Measurements from ENCODE around the gene RPS10.

Gene RPS10

GRCh38 chr6:34388421-34388820, 37.4 kb downstream of the RPS10 start:
- no peak for TF ChIP-seq Cebpa-rat (IDR thresholded peaks at IDR 0.05)
- Histone ChIP-seq H3K4me3 (peak overlapping the region in 1 of 10 experiments; percentile 87; a peak in 1 of 20 replicates), H3K9me3 (replicated peaks in 1 of 11) (peaks cover 0 to 21% (median 11%) of the 10 kb centered on the region in 11 experiments; a peak in 15 of 22 replicates), H3K27ac (peak overlapping the region in 1 of 11 experiments; percentile 96; a peak in 1 of 22 replicates), H3K27me3 (no peaks in the 10 kb centered on the region), H3K9ac (no peak overlapping the region), H4K20me1 (peaks cover 32 to 78% (median 56%) of the 10 kb centered on the region in 11 experiments; a peak in 21 of 22 replicates), H3K36me3 (peaks cover 7 to 41% (median 17%) of the 10 kb centered on the region in 11 experiments; a peak in 14 of 22 replicates), H3K4me2 (peak overlapping the region in 6 of 11 experiments; percentile 66 to 93 (median 83); a peak in 11 of 22 replicates), H3K4me1 (peaks cover 61 to 80% (median 72%) of the 10 kb centered on the region in 10 experiments)

- Histone ChIP-seq H3K27me3 (no peaks in the 10 kb centered on the region), H3K4me3 (no peak overlapping the region; a peak in 1 of 20 replicates), H4K20me1 (peaks cover 43 to 97% (median 75%) of the 10 kb centered on the region in 11 experiments), H3K9ac (peak overlapping the region in 6 of 11 experiments; percentile 3 to 49 (median 18); a peak in 4 of 22 replicates), H3K36me3 (peaks cover 16 to 54% (median 29%) of the 10 kb centered on the region in 11 experiments), H3K9me3 (replicated peaks in 1 of 11) (peaks cover 0 to 21% (median 11%) of the 10 kb centered on the region in 11 experiments; a peak in 16 of 22 replicates), H3K4me1 (peaks cover 68 to 91% (median 83%) of the 10 kb centered on the region in 10 experiments), H3K27ac (peak overlapping the region in 10 of 11 experiments; percentile 5 to 75 (median 60); a peak in 18 of 22 replicates), H3K4me2 (peak overlapping the region; percentile 45 to 93 (median 72); a peak in 21 of 22 replicates)
- TF ChIP-seq Cebpa-rat (IDR thresholded peaks at IDR 0.05), result no peak; a peak in 1 of 22 replicates
These were observed 39.3 kb downstream of the RPS10 start for GRCh38 chr6:34386316-34387137.

- Histone ChIP-seq H3K36me3 (peaks cover 16 to 61% (median 36%) of the 10 kb centered on the region in 11 experiments), H4K20me1 (peaks cover 48 to 100% (median 82%) of the 10 kb centered on the region in 11 experiments), H3K27ac (peak overlapping the region in 9 of 11 experiments; percentile 5 to 75 (median 61); a peak in 16 of 22 replicates), H3K9ac (peak overlapping the region in 1 of 11 experiments; percentile 4; a peak in 1 of 22 replicates), H3K27me3 (no peaks in the 10 kb centered on the region), H3K4me2 (peak overlapping the region; percentile 45 to 93 (median 72); a peak in 19 of 22 replicates), H3K9me3 (replicated peaks in 1 of 11) (peaks cover 0 to 21% (median 11%) of the 10 kb centered on the region in 11 experiments; a peak in 16 of 22 replicates), H3K4me1 (peaks cover 72 to 98% (median 88%) of the 10 kb centered on the region in 10 experiments), H3K4me3 (no peak overlapping the region)
- TF ChIP-seq Cebpa-rat (IDR thresholded peaks at IDR 0.05), result 0 out of 22 replicates have a peak, but pooled peaks of 1 of the 11 experiments have one; percentile 8
These were observed 40.1 kb downstream of the RPS10 start for GRCh38 chr6:34385793-34386195.

GRCh38 chr6:34384321-34385153, 41.3 kb downstream of the RPS10 start:
- no peak for TF ChIP-seq Cebpa-rat (IDR thresholded peaks at IDR 0.05)
- Histone ChIP-seq H3K4me1 (peaks cover 61 to 92% (median 79%) of the 10 kb centered on the region in 10 experiments), H3K27ac (peak overlapping the region; percentile 41 to 67 (median 60); a peak in 21 of 22 replicates), H3K36me3 (peaks cover 19 to 70% (median 46%) of the 10 kb centered on the region in 11 experiments), H4K20me1 (peaks cover 60 to 100% (median 95%) of the 10 kb centered on the region in 11 experiments), H3K9me3 (replicated peaks in 1 of 11) (peaks cover 0 to 18% (median 9%) of the 10 kb centered on the region in 11 experiments; a peak in 17 of 22 replicates), H3K27me3 (no peaks in the 10 kb centered on the region), H3K4me3 (no peak overlapping the region), H3K9ac (peak overlapping the region; percentile 28 to 51 (median 40); a peak in 16 of 22 replicates), H3K4me2 (peak overlapping the region; percentile 49 to 93 (median 68))

GRCh38 chr6:34383656-34384320, 42.1 kb downstream of the RPS10 start:
- no peak for TF ChIP-seq Cebpa-rat (IDR thresholded peaks at IDR 0.05)
- H3K27me3 ChIP-seq, result no peaks in the 10 kb centered on the region
- H3K36me3 ChIP-seq, result peaks cover 20 to 70% (median 46%) of the 10 kb centered on the region in 11 experiments
- peak overlapping the region; percentile 28 to 51 (median 40); a peak in 17 of 22 replicates for H3K9ac ChIP-seq
- peak overlapping the region; percentile 41 to 67 (median 60) for H3K27ac ChIP-seq
- H3K9me3 ChIP-seq (replicated peaks in 1 of 11), result peaks cover 0 to 10% (median 3%) of the 10 kb centered on the region in 11 experiments; a peak in 15 of 22 replicates
- H3K4me3 ChIP-seq, result no peak overlapping the region
- H3K4me2 ChIP-seq, result peak overlapping the region; percentile 49 to 93 (median 68)
- H3K4me1 ChIP-seq, result peaks cover 53 to 91% (median 73%) of the 10 kb centered on the region in 10 experiments
- H4K20me1 ChIP-seq, result peaks cover 67 to 100% (median 96%) of the 10 kb centered on the region in 11 experiments

- Histone ChIP-seq H3K4me3 (no peak overlapping the region), H3K4me1 (peaks cover 53 to 96% (median 73%) of the 10 kb centered on the region in 10 experiments), H3K36me3 (peaks cover 16 to 70% (median 47%) of the 10 kb centered on the region in 11 experiments; a peak in 21 of 22 replicates), H4K20me1 (peaks cover 72 to 100% (median 98%) of the 10 kb centered on the region in 11 experiments), H3K9ac (peak overlapping the region in 9 of 11 experiments; percentile 28 to 51 (median 40); a peak in 13 of 22 replicates), H3K4me2 (peak overlapping the region; percentile 49 to 93 (median 68)), H3K9me3 (replicated peaks in 1 of 11) (peaks cover 0 to 4% (median 0%) of the 10 kb centered on the region in 11 experiments; a peak in 6 of 22 replicates), H3K27ac (peak overlapping the region; percentile 41 to 67 (median 60); a peak in 21 of 22 replicates), H3K27me3 (no peaks in the 10 kb centered on the region)
- TF ChIP-seq Cebpa-rat (IDR thresholded peaks at IDR 0.05), result no peak
These were observed 42.7 kb downstream of the RPS10 start for GRCh38 chr6:34383161-34383631.

- Histone ChIP-seq H3K27ac (no peak overlapping the region), H3K9me3 (replicated peaks in 1 of 11) (peaks cover 0 to 3% (median 0%) of the 10 kb centered on the region in 11 experiments; a peak in 2 of 22 replicates), H3K4me3 (no peak overlapping the region), H3K9ac (no peak overlapping the region), H4K20me1 (peaks cover 83 to 100% (median 100%) of the 10 kb centered on the region in 11 experiments), H3K36me3 (peaks cover 16 to 76% (median 56%) of the 10 kb centered on the region in 11 experiments; a peak in 21 of 22 replicates), H3K4me1 (peaks cover 34 to 94% (median 60%) of the 10 kb centered on the region in 10 experiments), H3K27me3 (no peaks in the 10 kb centered on the region), H3K4me2 (peak overlapping the region in 4 of 11 experiments; percentile 12 to 66 (median 48); a peak in 9 of 22 replicates)
- no peak for TF ChIP-seq Cebpa-rat (IDR thresholded peaks at IDR 0.05)
These were observed 44.8 kb downstream of the RPS10 start for GRCh38 chr6:34381081-34381480.

Data from BLaER1 treated with 17β-estradiol and CSF1 and Interleukin-3, amounts not matched to agents 10 nM and 100 nM (cell line).